Measurements from ENCODE around the gene SMIM23. TPM values are rescaled to one million over a fixed set of nuclear protein-coding genes. Genes with fewer than 3 reads are reported as not detected.

SMIM23 gene
- total RNA-seq, 1 experiment from 2014 or later: not detected

DNA sequence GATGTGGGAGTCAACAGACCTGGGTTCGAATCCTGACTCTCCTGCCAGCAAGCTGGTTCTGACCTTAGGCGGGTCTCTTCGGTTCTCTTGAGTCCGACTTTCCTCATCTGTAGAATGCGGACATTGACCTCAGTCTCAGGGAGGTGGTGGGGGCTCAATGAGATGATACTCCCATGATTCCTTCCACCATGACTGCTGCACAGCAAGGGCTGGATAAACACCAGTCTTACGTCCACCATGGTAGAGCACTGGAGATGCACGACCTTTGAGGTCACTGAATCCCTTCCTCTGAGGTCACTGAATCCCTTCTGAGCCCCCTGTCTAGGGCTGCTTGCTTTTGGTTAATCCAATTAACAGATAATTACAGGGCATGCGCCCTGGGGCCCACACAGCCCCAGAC, 12.5 kb upstream of the SMIM23 start:
- TF ChIP-seq EZH2 (IDR thresholded peaks at IDR 0.05; ENCODE audit: low read depth): no peak
- TF ChIP-seq, protein P1, sequence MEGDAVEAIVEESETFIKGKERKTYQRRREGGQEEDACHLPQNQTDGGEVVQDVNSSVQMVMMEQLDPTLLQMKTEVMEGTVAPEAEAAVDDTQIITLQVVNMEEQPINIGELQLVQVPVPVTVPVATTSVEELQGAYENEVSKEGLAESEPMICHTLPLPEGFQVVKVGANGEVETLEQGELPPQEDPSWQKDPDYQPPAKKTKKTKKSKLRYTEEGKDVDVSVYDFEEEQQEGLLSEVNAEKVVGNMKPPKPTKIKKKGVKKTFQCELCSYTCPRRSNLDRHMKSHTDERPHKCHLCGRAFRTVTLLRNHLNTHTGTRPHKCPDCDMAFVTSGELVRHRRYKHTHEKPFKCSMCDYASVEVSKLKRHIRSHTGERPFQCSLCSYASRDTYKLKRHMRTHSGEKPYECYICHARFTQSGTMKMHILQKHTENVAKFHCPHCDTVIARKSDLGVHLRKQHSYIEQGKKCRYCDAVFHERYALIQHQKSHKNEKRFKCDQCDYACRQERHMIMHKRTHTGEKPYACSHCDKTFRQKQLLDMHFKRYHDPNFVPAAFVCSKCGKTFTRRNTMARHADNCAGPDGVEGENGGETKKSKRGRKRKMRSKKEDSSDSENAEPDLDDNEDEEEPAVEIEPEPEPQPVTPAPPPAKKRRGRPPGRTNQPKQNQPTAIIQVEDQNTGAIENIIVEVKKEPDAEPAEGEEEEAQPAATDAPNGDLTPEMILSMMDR (conservative IDR thresholded peaks at IDR 0.05): no peak
- Histone ChIP-seq H3K4me2 (no peak overlapping the region), H4K20me1 (ENCODE audit: insufficient read depth) (no peaks in the 10 kb centered on the region), H3K9me3 (ENCODE audit: insufficient read depth, low read depth) (no peaks in the 10 kb centered on the region), H3K4me1 (replicated peaks; ENCODE audit: insufficient read depth) (no peaks in the 10 kb centered on the region), H3K27ac (no peak overlapping the region), H3K79me2 (ENCODE audit: low read depth) (no peaks in the 10 kb centered on the region), H3K36me3 (ENCODE audit: low read depth) (no peaks in the 10 kb centered on the region), H3K27me3 (ENCODE audit: insufficient read depth, low read depth) (peaks cover 5% of the 10 kb centered on the region; the same call in 1 of the 2 replicates), H3K9me2 (ENCODE audit: insufficient read depth) (no peaks in the 10 kb centered on the region), H2AFZ (no peak overlapping the region), H3F3A (ENCODE audit: insufficient read depth, low read depth) (no peaks in the 10 kb centered on the region), H3K4me3 (no peak overlapping the region)
- DNase-seq: no peak
- BruUV-seq (replicated peaks): no TSS peak
- ChIA-PET POLR2A (ENCODE audit: unreplicated experiment) (no interaction called here), CTCF (no interaction called here)
- intact Hi-C loops (cut with micrococcal nuclease; ENCODE audit: unreplicated experiment): no loop called here

DNA sequence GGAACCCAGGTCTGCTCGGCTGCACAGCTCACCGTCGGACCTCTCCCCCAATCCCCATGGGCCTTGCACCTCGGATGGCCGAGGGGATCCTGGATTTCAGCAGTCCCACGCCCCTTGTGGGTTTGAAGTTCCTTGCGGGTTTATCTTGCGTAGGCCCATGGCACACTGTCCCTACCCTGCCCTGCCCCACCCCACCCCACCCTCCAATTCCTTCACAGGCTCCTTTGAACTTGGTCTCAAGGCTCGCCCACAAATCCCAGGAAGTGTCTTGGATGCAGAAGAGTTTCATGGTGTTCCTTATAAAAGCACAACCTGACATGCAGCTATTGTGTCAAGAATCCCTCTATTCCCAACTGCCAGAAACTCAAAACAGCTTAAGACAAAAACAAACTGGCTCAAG, 11.2 kb upstream of the SMIM23 start:
- CTCF ChIA-PET: no interaction called here
- Histone ChIP-seq H4K20me1 (ENCODE audit: insufficient read depth) (no peaks in the 10 kb centered on the region), H3K79me2 (ENCODE audit: low read depth) (no peaks in the 10 kb centered on the region), H2AFZ (no peak overlapping the region), H3K4me3 (no peak overlapping the region), H3K9me3 (ENCODE audit: insufficient read depth, low read depth) (no peaks in the 10 kb centered on the region), H3K27ac (no peak overlapping the region), H3K4me2 (no peak overlapping the region), H3K27me3 (ENCODE audit: insufficient read depth, low read depth) (peaks cover 11% of the 10 kb centered on the region; the same call in 1 of the 2 replicates), H3K9me2 (ENCODE audit: insufficient read depth) (no peaks in the 10 kb centered on the region), H3F3A (ENCODE audit: insufficient read depth, low read depth) (no peaks in the 10 kb centered on the region), H3K36me3 (ENCODE audit: low read depth) (no peaks in the 10 kb centered on the region), H3K4me1 (replicated peaks; ENCODE audit: insufficient read depth) (no peaks in the 10 kb centered on the region)
- no peak for TF ChIP-seq EZH2 (IDR thresholded peaks at IDR 0.05; ENCODE audit: low read depth)
- TF ChIP-seq, protein P1 (conservative IDR thresholded peaks at IDR 0.05): no peak
- BruUV-seq (replicated peaks): no TSS peak
- POLR2A ChIA-PET (ENCODE audit: unreplicated experiment): no interaction called here
- intact Hi-C loops (cut with micrococcal nuclease; ENCODE audit: unreplicated experiment): no loop called here
- no peak for DNase-seq

DNA sequence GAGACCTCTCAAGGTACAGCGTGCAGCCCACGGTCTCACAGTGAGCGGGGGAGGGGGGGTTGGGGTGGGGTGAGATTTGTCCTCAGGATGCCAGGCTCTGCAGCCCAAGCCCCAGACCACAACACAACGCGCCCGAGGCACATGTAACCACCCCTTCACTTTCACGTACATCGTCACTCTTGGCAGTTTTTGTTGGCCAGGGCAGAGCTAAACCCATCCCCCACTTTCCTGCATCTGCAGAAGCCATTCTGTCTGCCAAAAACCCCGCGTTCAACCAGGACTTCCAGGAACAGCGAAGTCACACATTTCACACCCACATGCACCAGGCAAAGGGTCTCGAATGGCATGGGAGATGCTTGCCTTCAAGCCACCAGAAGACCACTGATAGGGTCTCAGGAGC, 9.4 kb upstream of the SMIM23 start:
- no peak overlapping the region for H3K27ac ChIP-seq
- H3K9me2 ChIP-seq (ENCODE audit: insufficient read depth): no peaks in the 10 kb centered on the region
- ChIA-PET POLR2A (ENCODE audit: unreplicated experiment) (no interaction called here), CTCF (no interaction called here)
- no peaks in the 10 kb centered on the region for H3K36me3 ChIP-seq (ENCODE audit: low read depth)
- no peak overlapping the region for H3K4me2 ChIP-seq
- no peaks in the 10 kb centered on the region for H3K79me2 ChIP-seq (ENCODE audit: low read depth)
- DNase-seq: no peak
- H3K4me1 ChIP-seq (replicated peaks; ENCODE audit: insufficient read depth): no peaks in the 10 kb centered on the region
- H3K4me3 ChIP-seq: no peak overlapping the region
- TF ChIP-seq, protein P1 (conservative IDR thresholded peaks at IDR 0.05): no peak
- H2AFZ ChIP-seq: no peak overlapping the region
- no peaks in the 10 kb centered on the region for H3K9me3 ChIP-seq (ENCODE audit: insufficient read depth, low read depth)
- H3K27me3 ChIP-seq (ENCODE audit: insufficient read depth, low read depth): peaks cover 11% of the 10 kb centered on the region; the same call in 1 of the 2 replicates
- H3F3A ChIP-seq (ENCODE audit: insufficient read depth, low read depth): no peaks in the 10 kb centered on the region
- BruUV-seq (replicated peaks): no TSS peak
- no peaks in the 10 kb centered on the region for H4K20me1 ChIP-seq (ENCODE audit: insufficient read depth)
- intact Hi-C loops (cut with micrococcal nuclease; ENCODE audit: unreplicated experiment): no loop called here
